HG03066 (cell line): ENCODE data around the gene LRRC59.
A peak's percentile ranks its signal among the peaks of the same experiment; 100 is the strongest.
"Not testable (repeated sequence)": the region's sequence is repeated elsewhere in the genome, so short reads cannot be mapped to it uniquely, and the experiment has no call there.

Source experiments
- ATAC-seq: cut with Tn5 transposase; IDR thresholded peaks from one replicate; pipeline ENCODE4 v1.9.1; 2021; ENCODE audit warnings: low read depth; ENCODE audit not compliant: unreplicated experiment

The LRRC59 gene

DNA sequence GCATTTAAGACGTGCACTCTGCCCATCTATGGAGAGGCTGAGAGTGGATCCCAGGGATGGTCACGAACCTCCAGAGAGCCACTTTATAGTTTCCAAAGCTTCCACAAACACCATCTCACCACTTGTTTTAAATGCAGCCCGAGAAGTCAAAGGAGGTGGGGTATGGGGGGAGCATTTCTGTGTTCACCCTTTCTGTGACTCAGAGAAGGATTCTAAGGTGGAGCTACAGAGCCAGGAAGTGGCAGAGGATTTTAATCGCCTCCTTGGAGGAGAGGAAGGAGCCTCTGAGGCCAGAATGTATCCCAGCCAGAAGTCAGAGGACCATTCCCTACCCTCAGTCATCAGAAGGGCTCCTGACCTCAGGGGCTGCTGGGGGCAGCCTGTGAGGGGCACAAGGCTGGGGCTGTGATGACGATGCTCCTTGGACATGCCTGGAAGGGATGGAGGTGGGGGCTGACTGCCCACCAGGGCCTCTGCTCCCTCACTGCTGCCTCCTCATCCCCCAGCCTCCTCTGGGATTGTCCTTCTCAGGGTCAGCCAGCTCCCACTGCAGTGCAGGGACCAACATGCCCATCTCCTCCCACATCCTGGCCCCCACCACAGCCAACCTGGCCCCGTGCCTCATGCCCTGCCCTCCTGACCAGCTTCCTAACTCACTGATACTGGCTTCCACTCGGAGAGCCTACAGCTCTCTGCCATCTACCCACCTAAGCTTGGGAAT lies 48.6 kb downstream of the LRRC59 start:
- ATAC-seq = no peak

DNA sequence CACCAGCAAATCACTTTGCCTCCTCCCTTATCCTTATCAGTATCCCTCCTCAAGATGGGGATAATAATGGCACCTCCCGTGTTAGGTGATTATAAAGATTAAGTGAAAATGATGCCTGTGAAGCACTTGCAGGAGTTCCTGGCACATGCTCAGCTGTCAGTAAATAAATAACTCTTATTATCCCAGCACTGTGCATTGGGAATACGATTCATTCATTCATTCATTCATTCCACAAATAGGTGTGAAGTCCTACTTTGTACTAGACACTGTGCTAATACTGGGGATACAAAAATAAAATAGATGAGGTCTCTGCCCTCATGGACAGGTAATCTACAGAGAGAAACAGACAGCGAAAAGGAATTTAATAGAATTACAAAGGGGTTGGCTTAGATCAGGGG lies 49.4 kb downstream of the LRRC59 start:
- no peak for ATAC-seq

DNA sequence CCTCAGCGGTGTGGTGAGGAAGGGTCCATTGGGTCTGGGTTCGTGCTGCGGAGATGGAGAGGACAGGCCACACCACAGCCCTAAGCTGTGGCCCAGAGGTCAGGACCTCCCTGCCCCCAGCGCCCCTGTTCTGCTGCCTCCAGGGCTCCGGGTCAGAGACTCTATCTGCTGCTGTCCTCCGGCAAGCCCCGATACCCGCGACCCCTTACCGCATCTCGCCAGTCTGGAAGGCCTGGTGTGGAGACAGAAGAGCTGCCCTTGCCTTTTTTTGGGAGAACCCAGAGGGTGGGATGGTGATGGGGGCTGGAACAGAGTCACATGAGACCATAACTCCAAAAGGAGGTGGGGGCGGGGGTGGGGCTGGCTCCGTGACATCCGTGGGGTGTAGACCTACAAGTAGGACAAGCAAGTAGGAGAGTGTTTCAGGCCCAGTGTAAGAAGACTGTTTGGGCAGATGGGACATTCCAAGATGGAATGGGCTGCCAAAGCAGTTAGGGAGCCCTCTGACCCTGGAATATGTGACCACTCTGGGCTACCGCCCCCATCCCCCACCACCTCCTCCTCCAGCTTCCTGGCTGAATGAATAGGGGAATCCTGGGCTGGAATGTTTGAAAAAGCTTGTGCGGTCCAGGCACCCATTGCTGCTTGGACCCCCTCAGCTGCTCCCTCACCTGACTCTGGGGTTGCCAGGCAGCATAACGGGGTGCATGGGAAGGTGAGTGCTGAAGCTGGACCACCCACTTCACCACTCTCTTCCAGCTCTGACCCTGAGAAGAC lies 50.0 kb downstream of the LRRC59 start:
- ATAC-seq = no peak

DNA sequence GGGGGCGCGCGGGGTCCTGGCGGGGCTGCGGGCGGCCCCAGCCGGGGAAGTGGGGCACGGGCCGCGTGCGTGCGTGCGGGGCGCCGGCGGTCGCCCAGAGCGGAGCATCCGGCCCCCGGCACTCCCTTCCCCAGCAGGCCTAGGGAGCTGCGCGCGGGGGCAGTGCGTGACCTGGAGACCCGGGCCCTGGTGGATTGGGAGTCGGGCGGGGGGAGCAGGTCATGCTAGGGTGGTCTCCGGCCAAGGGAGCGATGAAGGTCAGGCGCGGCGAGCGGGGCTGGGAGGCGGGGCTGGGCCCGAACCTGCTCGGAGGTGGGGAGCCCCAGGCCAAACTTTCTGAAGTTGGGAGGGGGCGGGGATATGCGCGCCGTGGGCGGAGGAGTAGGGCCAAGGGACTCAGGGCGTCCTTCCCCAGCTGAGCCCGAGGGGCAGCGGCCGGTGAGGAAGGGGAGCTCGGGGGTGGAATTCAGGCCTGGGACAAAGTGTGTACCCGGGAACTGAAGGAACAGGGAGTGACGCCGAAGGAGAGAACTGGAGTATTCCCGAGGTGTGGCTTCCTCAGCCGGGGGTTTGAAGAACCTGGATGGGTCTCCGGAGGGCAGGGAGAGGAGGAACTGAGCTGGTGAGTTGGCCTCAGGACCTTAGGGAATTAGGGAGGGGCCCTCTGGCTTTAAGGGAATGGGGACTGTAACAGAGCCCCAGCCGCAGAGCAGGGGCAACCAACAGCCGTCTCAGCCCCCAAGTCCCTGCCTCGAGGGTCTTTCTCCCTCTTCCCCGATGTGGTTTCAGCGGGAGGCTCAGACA lies 50.8 kb downstream of the LRRC59 start:
- ATAC-seq = peak; percentile 41

DNA sequence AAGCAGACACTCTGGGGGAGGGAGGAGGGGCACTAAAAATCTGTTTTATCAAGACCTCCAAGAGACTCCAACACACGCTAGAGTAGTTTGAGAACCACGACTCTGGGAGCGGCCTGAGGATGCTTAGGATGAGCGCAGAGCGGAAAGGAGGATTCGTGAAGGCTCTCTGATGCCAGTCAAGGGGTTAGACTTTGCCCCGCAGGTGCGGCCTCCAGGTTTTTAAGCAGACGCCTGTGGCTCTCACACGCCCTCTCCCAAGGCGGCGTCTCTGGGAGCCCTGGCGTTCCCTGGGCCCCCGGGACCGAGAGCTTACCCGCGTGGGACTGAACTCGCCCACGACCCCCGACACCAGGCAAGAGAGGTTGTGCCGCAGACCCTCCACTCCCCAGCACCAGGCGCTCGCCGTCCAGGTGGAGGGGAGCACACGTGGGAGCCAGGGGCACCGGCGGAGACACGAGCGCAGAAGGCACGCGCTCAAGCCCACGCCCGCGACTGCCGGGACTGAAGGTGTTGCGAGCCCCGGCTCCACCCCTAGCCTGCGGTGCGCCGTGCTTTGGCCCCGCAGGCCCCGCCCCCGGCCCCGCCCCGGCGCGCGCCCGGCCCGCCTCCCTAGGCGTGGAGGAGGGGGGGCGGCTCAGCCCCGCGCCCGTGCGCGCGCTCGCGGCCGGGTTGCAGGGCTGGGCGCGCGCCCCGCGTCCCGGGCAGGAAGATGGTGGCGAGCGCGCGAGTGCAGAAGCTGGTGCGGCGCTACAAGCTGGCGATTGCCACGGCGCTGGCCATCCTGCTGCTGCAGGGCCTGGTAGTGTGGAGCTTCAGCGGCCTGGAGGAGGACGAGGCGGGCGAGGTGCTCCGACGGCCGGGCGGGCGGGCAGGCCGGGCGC lies 51.7 kb downstream of the LRRC59 start, which contains the start of gene XYLT2:
Gene XYLT2, plus strand, starts transcription at position 695 of the 881 bp plus-strand sequence. Its CDS starts 15 bp downstream, at position 710.
- peak; percentile 64 for ATAC-seq

DNA sequence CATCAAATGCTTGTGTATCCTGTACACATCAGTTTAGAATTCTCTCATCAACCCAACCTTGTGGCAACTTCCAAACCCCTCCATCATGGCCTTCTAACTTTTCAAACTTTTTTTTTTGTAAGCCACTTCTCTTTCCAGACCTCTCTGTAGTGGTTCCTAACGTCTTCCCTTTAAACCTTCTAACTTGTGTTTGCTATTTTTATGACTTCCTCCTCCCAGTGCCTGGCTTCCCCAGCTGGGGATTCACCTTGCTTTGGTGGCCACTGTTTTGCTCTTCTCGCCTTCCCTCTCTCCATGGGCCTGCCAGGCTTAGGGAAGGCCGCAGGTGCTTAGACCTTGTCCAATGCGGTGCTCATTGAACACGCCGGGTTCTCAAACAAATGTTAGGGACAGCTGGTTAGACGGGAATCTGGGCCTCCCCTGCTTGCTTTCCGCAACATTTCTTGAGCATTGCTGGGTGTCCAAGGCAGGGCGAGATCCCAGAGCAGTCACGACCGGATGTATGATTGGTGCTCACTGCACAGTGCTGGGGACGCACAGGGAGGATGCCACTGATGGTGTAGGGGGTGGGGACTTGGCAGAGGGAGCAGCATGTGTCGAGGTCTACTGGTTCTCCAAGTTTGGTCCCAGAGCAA lies 52.5 kb downstream of the LRRC59 start:
- ATAC-seq = no peak

DNA sequence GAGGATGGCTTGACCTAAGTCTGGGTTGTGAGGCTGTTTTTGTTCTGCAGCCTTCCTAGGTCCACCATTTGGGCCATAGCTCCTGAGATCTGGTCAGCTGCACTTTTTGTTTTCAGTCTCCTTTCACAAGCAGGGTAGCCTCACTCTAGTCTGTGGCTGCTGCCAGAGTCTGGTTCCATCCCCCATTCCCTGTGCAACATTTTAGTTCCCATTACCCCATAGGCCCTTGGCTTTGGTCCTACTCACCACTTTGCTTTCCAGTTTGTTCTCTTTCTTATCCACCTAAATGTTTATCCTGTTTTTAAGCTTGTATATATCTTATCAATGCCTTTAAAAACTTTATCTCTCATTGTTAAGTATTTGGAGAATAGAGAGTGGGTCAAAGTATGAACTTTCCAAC lies 57.9 kb downstream of the LRRC59 start:
- no peak for ATAC-seq

DNA sequence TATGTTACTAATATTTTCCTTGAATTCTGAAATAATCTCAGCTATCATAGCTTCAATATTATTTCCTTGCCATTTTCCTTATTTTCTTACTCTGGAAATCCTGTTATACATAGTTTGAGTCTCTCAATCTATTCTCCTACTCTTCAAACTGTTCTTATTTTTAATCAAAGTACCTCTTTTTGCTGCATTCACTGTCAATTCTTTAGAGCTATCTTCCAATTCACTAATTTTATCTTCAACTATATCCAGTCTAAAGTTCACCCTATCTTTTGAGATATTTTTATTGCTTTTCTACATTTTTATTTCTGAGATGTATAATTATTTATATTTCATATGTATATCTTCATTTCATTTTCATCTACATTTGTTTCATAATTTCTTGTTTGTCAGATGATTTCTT lies 58.7 kb downstream of the LRRC59 start:
- no peak for ATAC-seq

DNA sequence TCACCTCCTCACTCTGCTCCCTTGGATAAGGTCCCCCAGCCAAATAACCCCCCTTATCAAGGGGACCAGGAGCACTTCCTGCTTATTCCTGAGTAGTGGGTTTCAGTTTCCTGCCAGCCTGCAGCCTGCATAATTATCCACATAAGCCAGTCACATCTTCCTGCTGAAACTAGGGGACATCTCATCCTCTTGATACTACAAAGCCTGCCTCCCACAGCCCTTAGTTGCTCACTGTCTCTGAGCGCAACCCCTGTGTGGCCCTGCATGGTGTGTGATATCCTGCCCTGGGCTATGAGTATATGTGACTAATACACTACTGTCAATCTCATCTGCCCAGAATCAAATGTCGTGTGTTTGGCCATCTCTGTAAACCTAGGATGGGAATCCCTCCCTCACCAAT lies 59.4 kb downstream of the LRRC59 start:
- ATAC-seq = no peak

DNA sequence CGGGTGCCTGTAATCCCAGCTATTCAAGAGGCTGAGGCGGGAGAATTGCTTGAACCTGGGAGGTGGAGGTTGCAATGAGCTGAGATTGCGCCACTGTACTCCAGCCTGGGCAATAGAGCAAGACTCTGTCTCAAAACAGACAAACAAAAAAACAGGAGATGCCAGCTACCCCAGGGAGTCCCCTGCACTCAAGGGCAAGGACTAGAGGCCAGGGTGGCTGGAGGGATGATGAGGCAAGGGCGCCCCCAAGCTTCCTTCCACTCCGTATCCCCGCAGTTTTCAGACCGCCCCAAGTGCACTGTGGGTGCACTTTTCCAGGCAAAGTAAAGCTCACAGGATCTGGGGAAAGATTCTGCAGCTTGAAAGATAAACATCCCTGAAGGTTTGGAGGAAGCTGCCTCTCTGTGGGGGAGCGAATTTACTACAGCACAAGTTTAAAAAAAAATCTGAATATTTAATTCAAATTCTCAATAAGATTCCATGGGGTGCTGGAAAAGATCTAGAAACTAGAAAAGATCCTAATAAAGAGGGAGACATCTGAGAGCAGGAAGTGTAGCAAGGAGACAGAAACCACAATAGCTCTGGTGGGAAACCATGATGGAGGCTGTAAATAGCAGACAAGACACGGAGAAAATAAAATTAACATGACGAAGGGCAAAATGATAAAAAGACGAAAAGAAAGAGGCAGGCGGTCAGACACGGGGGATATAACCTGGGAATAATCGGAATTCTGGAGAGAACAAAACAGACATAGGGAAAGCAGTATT lies 63.8 kb downstream of the LRRC59 start:
- not testable (repeated sequence) for ATAC-seq

DNA sequence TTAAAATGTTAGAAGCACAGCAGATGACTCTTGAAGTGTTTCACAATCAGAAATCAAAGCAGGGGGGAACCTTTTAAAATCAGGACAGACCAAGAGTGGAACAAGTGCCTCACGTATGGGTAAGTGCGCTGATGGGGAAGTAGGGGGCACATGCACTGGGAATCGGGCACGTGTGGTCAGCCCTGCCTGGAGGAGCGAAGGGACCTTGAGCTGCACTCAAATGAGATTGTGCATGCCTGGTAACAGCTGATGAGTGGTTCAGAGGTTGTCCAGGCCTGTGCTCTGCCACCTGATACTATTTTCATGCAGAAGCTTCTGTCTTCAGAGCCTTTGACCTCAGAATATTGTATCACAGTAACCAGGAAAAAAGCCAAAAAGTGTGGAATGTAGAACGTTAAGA lies 65.1 kb downstream of the LRRC59 start:
- no peak for ATAC-seq
